Choroid plexus epithelial cell (primary cell): ENCODE data around the gene SLK.

ENCODE experiments used
- DNase-seq: peaks from one replicate; pipeline ENCODE4 v3.0.0-alpha.2; 2010; ENCODE audit warnings: low read depth
- H3K4me3 ChIP-seq: 2 replicates; pipeline ENCODE4 v1.5.1; 2011; ENCODE audit warnings: low read depth, mild to moderate bottlenecking, control low read depth, low read length, moderate library complexity
- CTCF ChIP-seq: conservative IDR thresholded peaks from 2 replicates; pipeline ENCODE4 v1.5.1; 2011; ENCODE audit warnings: low read depth, mild to moderate bottlenecking, control low read depth, inconsistent platforms, low read length, moderate library complexity

The SLK gene

GRCh38 chr10:104028823-104029520, 62.0 kb downstream of the SLK start:
- DNase-seq, result no peak
- no peak overlapping the region for H3K4me3 ChIP-seq
- no peak for TF ChIP-seq CTCF

GRCh38 chr10:104029521-104029860, 62.6 kb downstream of the SLK start:
- no peak overlapping the region for H3K4me3 ChIP-seq
- TF ChIP-seq CTCF, result no peak
- no peak for DNase-seq

GRCh38 chr10:104031631-104032030, 64.7 kb downstream of the SLK start:
- no peak for DNase-seq
- H3K4me3 ChIP-seq, result no peak overlapping the region
- TF ChIP-seq CTCF, result no peak

- no peak overlapping the region for H3K4me3 ChIP-seq
- TF ChIP-seq CTCF, result no peak
Observed at GRCh38 chr10:104032144-104032775, 65.3 kb downstream of the SLK start.

GRCh38 chr10:104033401-104033930, 66.5 kb downstream of the SLK start:
- no peak overlapping the region for H3K4me3 ChIP-seq
- TF ChIP-seq CTCF, result no peak
- DNase-seq, result peak; percentile 38

More at GRCh38 chr10:104032144-104032775, 65.3 kb downstream of the SLK start:
- DNase-seq, result no peak

GRCh38 chr10:104033966-104034365, 67.0 kb downstream of the SLK start:
- no peak for DNase-seq
- no peak for TF ChIP-seq CTCF
- no peak overlapping the region for H3K4me3 ChIP-seq
